Measurements from ENCODE around the gene ARHGAP6.

DNA sequence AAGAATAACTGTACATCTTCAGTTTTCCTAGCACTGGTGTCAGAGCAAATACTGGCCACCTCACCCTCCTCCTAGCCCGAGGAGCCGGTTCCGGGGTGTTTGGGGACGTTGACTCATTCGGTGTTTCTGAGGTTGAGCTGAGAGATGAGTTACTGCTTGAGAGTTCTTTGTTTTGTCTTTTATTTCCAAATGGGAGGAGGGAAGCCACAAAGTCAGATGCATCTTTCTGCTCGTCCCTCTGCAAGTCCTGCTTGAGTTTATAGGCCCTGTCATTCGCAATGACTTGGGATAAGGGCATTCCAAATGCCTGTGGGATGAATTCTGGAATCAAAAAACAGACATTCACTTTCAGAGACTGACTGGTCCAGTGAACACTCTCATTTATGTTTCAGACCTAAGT lies 477.1 kb downstream of the ARHGAP6 start:
- TF ChIP-seq POLR2AphosphoS5 (IDR thresholded peaks at IDR 0.05; ENCODE audit: low read depth, low read length) (no peak), POLR2A (IDR thresholded peaks at IDR 0.05; ENCODE audit: low read depth, low read length) (no peak), TAF1 (IDR thresholded peaks at IDR 0.05; ENCODE audit: borderline replicate concordance, low read depth, low read length) (no peak)

Data from GM12892 (cell line).